DND-41 (cell line): ENCODE results near the gene STX3.
"Not testable (repeated sequence)": the region's sequence is repeated elsewhere in the genome, so short reads cannot be mapped to it uniquely, and the experiment has no call there.

ENCODE experiments used
- CTCF ChIP-seq: IDR thresholded peaks from 2 replicates; pipeline ENCODE4 v1.5.1; 2012; ENCODE audit warnings: borderline replicate concordance, low read length, moderate library complexity, mild to moderate bottlenecking; ENCODE audit not compliant: poor library complexity, severe bottlenecking; ENCODE audit errors: extremely low read depth
- EZH2 ChIP-seq: IDR thresholded peaks from 3 replicates; pipeline ENCODE4 v1.6.1; 2012; ENCODE audit warnings: borderline replicate concordance, low read depth, mild to moderate bottlenecking, moderate library complexity, low read length, inconsistent platforms; ENCODE audit not compliant: severe bottlenecking

GRCh38 chr11:59784441-59784840 is 29.3 kb downstream of the STX3 start:
- TF ChIP-seq CTCF, EZH2: not testable (repeated sequence)
